ENCODE measurements around the gene PRAMEF9.
"Not testable (repeated sequence)": the region's sequence is repeated elsewhere in the genome, so short reads cannot be mapped to it uniquely, and the experiment has no call there.

PRAMEF9 gene

DNA sequence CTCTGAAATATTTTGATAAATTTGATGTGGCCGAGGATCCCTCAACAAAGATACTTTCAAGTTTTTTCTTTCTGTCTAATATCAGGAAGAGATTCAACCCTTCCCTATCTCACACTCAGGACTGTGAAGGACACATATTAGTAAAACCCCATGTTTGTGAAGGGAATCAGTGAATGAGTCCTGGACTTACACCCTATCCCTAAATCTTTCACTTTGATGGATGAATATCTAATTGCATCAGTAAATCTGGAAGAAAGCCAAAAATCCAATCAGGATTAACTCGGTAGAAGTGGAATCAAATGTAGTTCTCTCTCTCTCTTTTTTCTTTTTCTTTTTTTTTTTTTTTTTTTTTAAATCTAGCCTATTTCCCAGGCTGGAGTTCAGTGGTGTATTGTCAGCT is at the start of gene PRAMEF9:
Gene PRAMEF9, plus strand, starts transcription at position 301 of the 400 bp plus-strand sequence. CDS start 3,433 bp downstream, outside the sequence.
- DNase-seq (ENCODE audit: low read depth in 2 of 2): not testable (repeated sequence)

GRCh38 chr1:13155909-13156308 is 15.7 kb upstream of the PRAMEF9 start, which contains the start of gene PRAMEF26:
Gene PRAMEF26 (minus strand): TSS chr1:13156009. CDS start chr1:13153095, 2,914 bp downstream.
- not testable (repeated sequence) for DNase-seq (ENCODE audit: low read depth in 2 of 2)

DNA sequence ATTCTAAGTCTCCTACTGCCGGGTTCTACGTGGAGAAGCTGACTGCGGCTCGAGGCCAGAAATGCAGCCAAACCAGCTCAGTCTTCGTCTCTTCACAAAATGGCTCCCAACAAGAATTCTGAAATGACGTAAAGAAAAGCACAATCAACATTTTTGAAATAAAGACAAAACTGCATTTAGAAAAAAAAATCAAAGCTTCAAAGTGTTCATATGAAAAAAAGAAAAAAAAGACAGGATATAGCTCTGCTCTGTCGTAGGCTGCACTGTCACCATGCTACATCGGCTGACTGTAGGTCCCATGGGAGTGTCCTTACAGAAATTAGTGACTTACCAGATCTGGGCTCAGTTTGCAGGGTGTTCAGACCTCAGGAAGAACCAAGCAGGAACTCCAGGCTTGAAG is 6.1 kb upstream of the PRAMEF9 start, which contains the start of gene HNRNPCL4:
Gene HNRNPCL4, minus strand, starts transcription at position 101 of the 400 bp plus-strand sequence. CDS start 164 bp downstream, outside the sequence.
- DNase-seq (ENCODE audit: low read depth in 2 of 2): not testable (repeated sequence)

GRCh38 chr1:13201309-13201708 is 29.7 kb downstream of the PRAMEF9 start, which contains the start of gene PRAMEF13:
Gene PRAMEF13 (minus strand): TSS chr1:13201409. CDS start chr1:13199589, 1,820 bp downstream.
- DNase-seq (ENCODE audit: low read depth in 2 of 2): not testable (repeated sequence)

GRCh38 chr1:13208712-13209111 is 37.1 kb downstream of the PRAMEF9 start:
- not testable (repeated sequence) for DNase-seq (ENCODE audit: low read depth in 2 of 2)

- DNase-seq (ENCODE audit: low read depth in 2 of 2): not testable (repeated sequence)
Measured at GRCh38 chr1:13216619-13217018, 45.0 kb downstream of the PRAMEF9 start.

- not testable (repeated sequence) for DNase-seq (ENCODE audit: low read depth in 2 of 2)
Measured at GRCh38 chr1:13219203-13219602, 47.6 kb downstream of the PRAMEF9 start.

GRCh38 chr1:13222788-13223187 is 51.1 kb downstream of the PRAMEF9 start:
- DNase-seq (ENCODE audit: low read depth in 2 of 2): not testable (repeated sequence)

DNA sequence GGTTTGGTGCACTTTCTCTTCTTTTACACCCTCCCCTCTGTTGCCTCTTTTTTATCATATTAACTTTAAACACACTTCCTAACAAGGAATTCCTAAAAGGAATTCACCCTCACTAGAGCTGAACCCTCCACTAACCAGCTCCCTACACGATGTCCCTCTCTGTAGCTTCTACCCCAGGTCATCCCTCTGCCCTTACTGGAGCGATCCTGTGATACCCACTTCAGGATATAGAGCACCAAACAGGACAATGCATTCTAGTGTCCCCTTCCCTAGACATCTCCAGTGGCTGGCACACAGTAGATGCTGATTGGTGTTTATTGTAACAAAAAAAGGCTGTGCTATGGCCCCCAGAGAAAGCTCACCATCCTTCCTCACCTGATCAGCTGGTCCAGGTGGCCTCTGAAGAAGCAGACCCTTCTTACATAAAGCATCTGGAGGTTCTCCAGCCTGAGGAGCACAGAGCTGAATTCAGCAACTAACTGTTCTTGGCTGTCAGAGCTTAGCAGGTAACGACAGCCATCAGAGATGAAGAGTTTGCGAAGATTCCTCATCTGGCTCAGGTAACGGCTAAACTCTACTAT is 52.9 kb downstream of the PRAMEF9 start:
- DNase-seq (ENCODE audit: low read depth in 2 of 2): no peak

DNA sequence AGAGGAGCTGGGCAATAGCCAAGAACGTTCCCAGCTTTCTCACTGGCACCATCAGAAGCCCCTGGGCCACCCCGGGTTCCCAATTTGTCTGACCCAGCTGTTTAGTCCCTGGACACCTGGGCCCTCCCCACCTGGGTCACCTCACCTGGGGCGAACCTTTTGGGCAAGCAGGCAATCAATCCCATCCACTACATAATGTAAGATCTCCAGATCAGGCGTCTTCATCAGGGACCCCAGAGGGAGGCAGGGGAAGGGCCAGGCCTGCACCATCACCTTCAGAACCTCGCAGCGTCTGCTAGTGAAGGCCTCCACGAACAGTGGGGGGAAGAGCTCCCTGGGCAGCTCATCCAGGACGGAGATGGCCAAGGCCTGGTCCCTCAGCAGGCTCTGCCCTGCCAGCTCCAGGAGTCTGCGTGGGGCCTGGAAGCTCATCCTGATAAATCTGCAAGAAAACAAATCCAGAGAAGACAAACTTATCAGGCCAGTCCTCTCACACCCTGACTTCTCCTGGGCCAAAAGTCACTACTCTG is 54.1 kb downstream of the PRAMEF9 start, which contains the start of gene PRAMEF18:
Gene PRAMEF18, minus strand, starts transcription at position 480 of the 530 bp plus-strand sequence. Its CDS starts 48 bp downstream, at position 432.
- not testable (repeated sequence) for DNase-seq (ENCODE audit: low read depth in 2 of 2)

DNA sequence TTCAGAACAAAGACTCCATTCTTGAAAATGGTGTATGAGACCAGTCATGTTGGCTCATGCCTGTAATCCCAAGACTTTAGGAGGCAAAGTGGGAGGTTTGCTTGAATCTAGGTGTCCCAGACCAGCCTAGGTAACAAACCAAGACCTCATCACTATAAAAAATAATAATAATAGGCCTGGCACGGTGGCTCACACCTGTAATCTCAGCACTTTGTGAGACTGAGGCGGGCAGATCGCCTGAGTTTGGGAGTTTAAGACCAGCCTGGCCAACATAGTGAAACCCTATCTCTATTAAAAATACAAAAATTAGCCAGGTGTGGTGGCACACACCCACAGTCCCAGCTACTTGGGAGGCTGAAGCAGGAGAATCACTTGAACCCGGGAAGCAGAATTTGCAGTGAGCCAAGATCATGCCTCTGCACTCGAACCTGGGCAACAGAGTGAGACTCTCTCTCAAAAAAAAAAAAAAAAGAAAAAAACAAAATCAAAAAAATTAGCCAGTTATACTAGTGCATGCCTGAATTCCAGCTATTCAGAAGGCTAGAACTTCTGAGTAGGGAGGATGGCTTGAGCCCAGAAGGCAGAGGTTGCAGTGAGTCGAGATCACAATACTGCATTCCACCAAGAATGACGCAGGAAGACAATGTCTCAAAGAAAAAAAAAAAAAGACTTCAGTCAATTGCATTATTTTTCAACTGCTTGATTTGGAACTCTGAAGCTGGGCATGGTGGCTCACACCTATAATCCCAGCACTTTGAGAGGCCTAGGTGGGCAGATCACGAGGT is 55.8 kb downstream of the PRAMEF9 start:
- not testable (repeated sequence) for DNase-seq (ENCODE audit: low read depth in 2 of 2)

DNA sequence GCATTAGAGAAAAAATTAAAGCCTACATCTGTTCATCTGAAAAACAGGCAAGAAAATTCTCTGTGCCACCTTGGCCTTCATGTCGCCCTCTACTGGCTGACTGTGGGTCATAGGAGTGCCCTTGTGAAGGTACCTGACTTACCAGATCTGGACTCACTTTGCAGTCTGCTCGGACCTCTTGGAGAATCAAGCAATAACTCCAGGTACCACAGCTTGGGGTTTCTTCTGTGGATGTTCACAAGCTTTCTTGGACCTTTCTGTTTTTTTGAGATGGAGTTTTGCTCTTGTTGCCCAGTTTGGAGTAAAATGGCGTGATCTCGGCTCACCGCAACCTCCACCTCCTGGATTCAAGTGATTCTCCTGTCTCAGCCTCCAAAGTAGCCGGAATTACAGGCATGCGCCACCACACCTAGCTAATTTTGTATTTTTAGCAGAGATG is 56.7 kb downstream of the PRAMEF9 start:
- peak in 1 of 2 donors; percentile 5 for DNase-seq (ENCODE audit: low read depth in 2 of 2)

Measured in stimulated activated CD8-positive, alpha-beta memory T cell treated with anti-CD3 and anti-CD28 coated beads, Interleukin-15, amount 100 ng/mL, for 4 hours (primary cell).